Smooth muscle cell (in vitro differentiated cells): ENCODE data around the gene ARHGEF10L. TPM values are rescaled to one million over a fixed set of nuclear protein-coding genes. Genes with fewer than 3 reads are reported as not detected.

ENCODE experiments used
- DNase-seq: peaks from one replicate; lab custom pipeline; 2025; ENCODE audit not compliant: unreplicated experiment; lab: John Stamatoyannopoulos, UW
- H2AFZ ChIP-seq: fragments of 200-600 bp; sonication (generic); 2 replicates; pipeline ENCODE4 v1.6.0; 2016; ENCODE audit warnings: antibody characterized with exemption, low read depth, mild to moderate bottlenecking
- H3F3A ChIP-seq: fragments of 200-600 bp; sonication (generic); 2 replicates; pipeline ENCODE4 v1.6.0; 2017; ENCODE audit warnings: antibody characterized with exemption, low read depth
- H3K27ac ChIP-seq: fragments of 200-600 bp; sonication (generic); 2 replicates; pipeline ENCODE4 v1.5.1; 2016; ENCODE audit warnings: low read depth, mild to moderate bottlenecking
- H3K27me3 ChIP-seq: fragments of 200-600 bp; sonication (generic); 2 replicates; pipeline ENCODE4 v1.6.1; 2016; ENCODE audit warnings: low read depth, mild to moderate bottlenecking
- H3K36me3 ChIP-seq: fragments of 200-600 bp; sonication (generic); 2 replicates; pipeline ENCODE4 v1.5.1; 2016; ENCODE audit warnings: low read depth
- H3K4me1 ChIP-seq: fragments of 200-600 bp; sonication (generic); 2 replicates; pipeline ENCODE4 v1.5.1; 2016; ENCODE audit warnings: low read depth
- H3K4me2 ChIP-seq: fragments of 200-600 bp; sonication (generic); 2 replicates; pipeline ENCODE4 v1.6.0; 2016; ENCODE audit warnings: mild to moderate bottlenecking
- H3K4me3 ChIP-seq: fragments of 200-600 bp; sonication (generic); 2 replicates; pipeline ENCODE4 v1.5.1; 2016; ENCODE audit warnings: mild to moderate bottlenecking
- H3K79me2 ChIP-seq: fragments of 200-600 bp; sonication (generic); 2 replicates; pipeline ENCODE4 v1.6.0; 2016; ENCODE audit warnings: low read depth, mild to moderate bottlenecking
- H3K9ac ChIP-seq: fragments of 200-600 bp; sonication (generic); 2 replicates; pipeline ENCODE4 v1.6.0; 2016; ENCODE audit warnings: low read depth
- H3K9me3 ChIP-seq: fragments of 200-600 bp; sonication (generic); replicated peaks from 2 replicates; pipeline ENCODE4 v1.5.1; 2016; ENCODE audit warnings: low read depth
- H4K20me1 ChIP-seq: fragments of 200-600 bp; sonication (generic); 2 replicates; pipeline ENCODE4 v1.6.0; 2016; ENCODE audit warnings: low read depth
- WGBS: methylation state at CpG from one replicate; pipeline ENCODE4 v1.1.7; 2016; ENCODE audit warnings: low lambda C conversion rate; 5-methylcytosine and 5-hydroxymethylcytosine counted together
- polyA plus RNA-seq: library from polyadenylated mRNA; unstranded; fragments of >200 nt; fragmentation: Nextera tagmentation; extraction: Ambion mirVana; gene quantifications from 2 replicates; pipeline ENCODE4 v1.2.1, GENCODE V29; 2016
- total RNA-seq: library from RNA; depleted of rRNA; stranded (reverse); fragments of >200 nt; gene quantifications from 2 replicates; pipeline ENCODE4 v1.2.3, GENCODE V29; 2014
- TF ChIP-seq, protein P1 (sequence below): fragments of 200-600 bp; sonication (generic); IDR thresholded peaks from 2 replicates; pipeline ENCODE4 v1.5.1; 2017; ENCODE audit warnings: borderline replicate concordance, mild to moderate bottlenecking, antibody characterized with exemption; ENCODE audit not compliant: insufficient read depth, poor library complexity, severe bottlenecking

The ARHGEF10L gene
- total and polyA plus RNA-seq, 2 experiments from 2014 or later = 6.6 to 13.7 TPM

DNA sequence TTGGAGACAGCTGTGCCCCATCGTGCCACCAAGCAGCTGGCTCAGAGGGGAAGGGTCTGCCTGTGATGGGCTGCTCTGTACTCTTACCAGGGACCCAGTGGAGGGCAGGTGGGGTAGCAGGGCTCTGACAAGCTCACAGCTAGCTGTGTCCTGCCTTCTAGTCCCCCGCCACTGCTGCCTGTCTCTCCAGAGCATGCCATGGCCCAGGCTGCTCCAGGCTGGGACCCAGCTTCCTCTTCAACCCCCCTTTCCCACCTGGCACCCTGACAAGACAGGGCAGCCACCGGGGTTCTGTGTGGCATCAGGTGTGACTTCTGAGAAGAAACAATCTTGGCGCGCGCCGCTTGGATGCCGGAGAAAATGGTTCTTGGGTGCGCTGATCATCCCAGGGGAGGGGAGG lies 123.3 kb downstream of the ARHGEF10L start:
- Histone ChIP-seq H3K27ac (no peak overlapping the region), H3K4me1 (no peaks in the 10 kb centered on the region), H3F3A (no peaks in the 10 kb centered on the region), H3K4me3 (no peak overlapping the region), H3K79me2 (no peaks in the 10 kb centered on the region), H4K20me1 (peaks cover 20% of the 10 kb centered on the region), H3K9me3 (no peaks in the 10 kb centered on the region), H3K36me3 (no peaks in the 10 kb centered on the region), H3K9ac (no peak overlapping the region), H3K4me2 (no peak overlapping the region), H3K27me3 (no peaks in the 10 kb centered on the region), H2AFZ (no peak overlapping the region)
- TF ChIP-seq, protein P1, sequence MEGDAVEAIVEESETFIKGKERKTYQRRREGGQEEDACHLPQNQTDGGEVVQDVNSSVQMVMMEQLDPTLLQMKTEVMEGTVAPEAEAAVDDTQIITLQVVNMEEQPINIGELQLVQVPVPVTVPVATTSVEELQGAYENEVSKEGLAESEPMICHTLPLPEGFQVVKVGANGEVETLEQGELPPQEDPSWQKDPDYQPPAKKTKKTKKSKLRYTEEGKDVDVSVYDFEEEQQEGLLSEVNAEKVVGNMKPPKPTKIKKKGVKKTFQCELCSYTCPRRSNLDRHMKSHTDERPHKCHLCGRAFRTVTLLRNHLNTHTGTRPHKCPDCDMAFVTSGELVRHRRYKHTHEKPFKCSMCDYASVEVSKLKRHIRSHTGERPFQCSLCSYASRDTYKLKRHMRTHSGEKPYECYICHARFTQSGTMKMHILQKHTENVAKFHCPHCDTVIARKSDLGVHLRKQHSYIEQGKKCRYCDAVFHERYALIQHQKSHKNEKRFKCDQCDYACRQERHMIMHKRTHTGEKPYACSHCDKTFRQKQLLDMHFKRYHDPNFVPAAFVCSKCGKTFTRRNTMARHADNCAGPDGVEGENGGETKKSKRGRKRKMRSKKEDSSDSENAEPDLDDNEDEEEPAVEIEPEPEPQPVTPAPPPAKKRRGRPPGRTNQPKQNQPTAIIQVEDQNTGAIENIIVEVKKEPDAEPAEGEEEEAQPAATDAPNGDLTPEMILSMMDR = no peak
- DNase-seq = no peak
- WGBS = 98% methylated on average over 9 of the region's 9 CpGs

GRCh38 chr1:17663646-17664045 lies 124.1 kb downstream of the ARHGEF10L start:
- WGBS = 95% methylated on average over 5 of the region's 5 CpGs
- no peak overlapping the region for H3K9ac ChIP-seq
- H3K27me3 ChIP-seq = no peaks in the 10 kb centered on the region
- no peak overlapping the region for H3K4me3 ChIP-seq
- H3K4me2 ChIP-seq = no peak overlapping the region
- peaks cover 28% of the 10 kb centered on the region for H4K20me1 ChIP-seq
- H3K4me1 ChIP-seq = no peaks in the 10 kb centered on the region
- H2AFZ ChIP-seq = no peak overlapping the region
- TF ChIP-seq, protein P1 = no peak
- DNase-seq = no peak
- H3F3A ChIP-seq = no peaks in the 10 kb centered on the region
- no peaks in the 10 kb centered on the region for H3K36me3 ChIP-seq
- no peaks in the 10 kb centered on the region for H3K79me2 ChIP-seq
- no peak overlapping the region for H3K27ac ChIP-seq
- H3K9me3 ChIP-seq = no peaks in the 10 kb centered on the region

DNA sequence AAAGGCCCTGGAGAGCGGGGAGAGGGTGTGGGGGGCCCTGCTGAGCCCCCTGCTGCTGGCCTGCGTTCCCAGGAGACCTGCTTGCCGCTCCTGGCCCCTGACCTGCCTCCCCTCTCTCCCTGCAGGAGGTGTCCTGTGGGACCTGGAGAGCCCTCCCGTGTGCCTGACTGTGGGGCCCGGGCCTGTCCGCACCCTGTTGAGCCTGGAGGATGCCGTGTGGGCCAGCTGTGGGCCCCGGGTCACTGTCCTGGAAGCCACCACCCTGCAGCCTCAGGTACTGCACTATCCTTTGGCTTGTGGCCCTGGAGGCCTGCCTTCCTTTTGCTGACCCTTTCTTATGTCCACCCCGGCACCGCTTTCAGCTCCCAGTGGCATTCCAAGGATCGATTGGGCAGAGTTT lies 124.8 kb downstream of the ARHGEF10L start:
- no peaks in the 10 kb centered on the region for H3K36me3 ChIP-seq
- H3F3A ChIP-seq = no peaks in the 10 kb centered on the region
- 95% methylated on average over 11 of the region's 11 CpGs for WGBS
- H3K4me3 ChIP-seq = no peak overlapping the region
- peaks cover 34% of the 10 kb centered on the region for H4K20me1 ChIP-seq
- no peak for DNase-seq
- H3K9ac ChIP-seq = no peak overlapping the region
- H3K4me2 ChIP-seq = no peak overlapping the region
- H3K79me2 ChIP-seq = no peaks in the 10 kb centered on the region
- TF ChIP-seq, protein P1 = no peak
- H3K27me3 ChIP-seq = no peaks in the 10 kb centered on the region
- H3K27ac ChIP-seq = no peak overlapping the region
- no peak overlapping the region for H2AFZ ChIP-seq
- no peaks in the 10 kb centered on the region for H3K9me3 ChIP-seq
- H3K4me1 ChIP-seq = no peaks in the 10 kb centered on the region

GRCh38 chr1:17665054-17665453 lies 125.6 kb downstream of the ARHGEF10L start:
- H3F3A ChIP-seq = no peaks in the 10 kb centered on the region
- 97% methylated on average over 8 of the region's 8 CpGs for WGBS
- H3K27me3 ChIP-seq = no peaks in the 10 kb centered on the region
- H3K4me2 ChIP-seq = no peak overlapping the region
- no peaks in the 10 kb centered on the region for H3K9me3 ChIP-seq
- H3K9ac ChIP-seq = no peak overlapping the region
- H3K36me3 ChIP-seq = no peaks in the 10 kb centered on the region
- H2AFZ ChIP-seq = no peak overlapping the region
- H3K27ac ChIP-seq = no peak overlapping the region
- no peak overlapping the region for H3K4me3 ChIP-seq
- no peaks in the 10 kb centered on the region for H3K4me1 ChIP-seq
- peaks cover 42% of the 10 kb centered on the region for H4K20me1 ChIP-seq
- TF ChIP-seq, protein P1 = no peak
- DNase-seq = no peak
- no peaks in the 10 kb centered on the region for H3K79me2 ChIP-seq
